GM19468 (cell line): ENCODE measurements around the gene HAUS8.

ENCODE experiments used
- ATAC-seq: cut with Tn5 transposase; IDR thresholded peaks from one replicate; pipeline ENCODE4 v1.9.1; 2021; ENCODE audit warnings: mild to moderate bottlenecking, moderate library complexity, moderate number of reproducible peaks; ENCODE audit not compliant: unreplicated experiment; ENCODE audit errors: extremely low read depth

The HAUS8 gene

DNA sequence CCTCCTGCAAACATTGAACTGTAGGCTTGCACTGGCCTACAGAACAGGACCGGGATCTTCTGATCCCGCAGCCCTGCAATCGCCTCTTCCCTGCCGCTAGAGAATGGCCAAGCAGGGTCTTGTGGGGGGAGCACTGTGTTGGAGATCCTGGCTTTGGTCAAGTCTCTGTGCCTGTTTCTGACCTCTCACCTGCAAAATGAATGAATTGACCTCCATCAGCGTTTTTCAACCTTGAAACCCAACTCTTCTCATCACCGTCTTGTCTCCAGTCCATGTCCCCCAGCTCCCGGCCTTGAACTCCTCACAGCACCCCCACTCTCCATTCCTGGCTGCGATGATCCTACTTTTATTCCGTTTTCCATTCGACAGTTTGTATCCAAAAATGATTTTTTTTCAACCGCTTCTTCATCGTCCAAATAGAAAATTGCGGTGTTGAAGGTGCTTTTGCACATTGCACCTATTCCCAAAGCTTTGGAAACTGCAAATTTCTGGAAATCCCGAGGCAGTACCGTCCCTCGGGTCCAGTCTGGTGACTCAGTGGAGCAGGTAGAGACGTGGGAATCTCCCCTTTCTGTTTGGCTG, 2.3 kb upstream of the HAUS8 start:
- no peak for ATAC-seq

- ATAC-seq = no peak
Measured at GRCh38 chr19:17076543-17076991, 1.3 kb upstream of the HAUS8 start.

GRCh38 chr19:17075864-17076542, 751 bp upstream of the HAUS8 start:
- ATAC-seq = no peak

GRCh38 chr19:17074634-17075034, 618 bp downstream of the HAUS8 start:
- no peak for ATAC-seq

GRCh38 chr19:17073869-17074633, 1.2 kb downstream of the HAUS8 start:
- ATAC-seq = no peak

GRCh38 chr19:17070912-17071311, 4.3 kb downstream of the HAUS8 start:
- no peak for ATAC-seq

- ATAC-seq = no peak
Measured at GRCh38 chr19:17070421-17070820, 4.8 kb downstream of the HAUS8 start.

DNA sequence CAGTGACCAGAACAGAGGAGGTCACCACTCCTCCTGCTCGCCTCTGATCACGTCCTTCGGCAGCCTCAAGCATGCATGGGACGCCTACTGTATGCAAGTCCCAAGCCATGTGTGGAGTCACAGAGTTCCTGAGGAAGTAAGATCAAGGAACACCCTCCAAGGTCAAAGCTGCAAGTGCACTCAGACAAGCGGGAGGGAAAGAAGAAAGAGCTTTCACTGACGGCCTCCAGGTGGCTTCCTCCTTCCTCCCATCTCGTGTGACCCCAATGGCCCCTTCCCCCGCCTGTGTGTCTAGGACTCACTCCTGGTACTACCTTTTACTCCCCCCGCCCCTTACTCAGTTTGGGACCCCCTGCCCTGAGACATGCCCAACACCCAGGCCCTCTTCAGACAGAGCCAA, 6.1 kb downstream of the HAUS8 start:
- no peak for ATAC-seq

DNA sequence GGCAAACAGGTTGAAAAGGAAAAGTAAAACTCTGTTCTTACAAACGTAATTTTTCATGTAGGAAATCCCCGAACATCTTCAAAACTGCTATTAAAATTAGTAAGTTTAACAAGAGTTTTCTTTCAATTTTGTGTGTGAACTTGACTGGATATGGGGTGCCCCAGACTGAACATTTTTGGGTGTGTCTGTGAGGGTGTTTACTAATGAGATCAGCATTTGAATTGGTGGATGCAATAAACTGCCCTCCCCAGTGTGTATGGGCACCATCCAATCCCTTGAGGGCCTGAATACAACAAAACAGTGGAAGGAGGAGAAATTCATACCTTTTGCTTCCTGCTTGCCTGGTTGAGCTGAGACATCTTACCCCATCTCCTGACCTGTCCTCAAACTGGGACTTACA, 11.8 kb downstream of the HAUS8 start:
- no peak for ATAC-seq

GRCh38 chr19:17061691-17062090, 13.6 kb downstream of the HAUS8 start:
- no peak for ATAC-seq

DNA sequence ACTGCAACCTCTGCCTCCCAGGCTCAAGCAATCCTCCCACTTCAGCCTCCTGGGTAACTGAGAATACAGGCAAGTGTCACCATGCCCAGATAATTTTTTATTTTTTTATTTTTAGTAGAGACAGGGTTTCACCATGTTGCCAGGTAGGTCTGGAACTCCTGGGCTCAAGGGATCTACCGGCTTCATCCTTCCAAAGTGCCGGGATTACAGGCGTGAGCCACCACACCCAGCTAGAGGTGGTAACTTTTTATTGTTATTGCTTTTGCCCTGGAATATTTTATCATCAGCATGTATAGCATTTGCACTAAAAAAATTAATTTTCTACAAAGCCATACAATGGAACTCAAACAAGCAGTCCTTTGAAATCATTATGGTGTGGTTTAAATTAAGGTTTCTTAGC, 14.0 kb downstream of the HAUS8 start:
- ATAC-seq = no peak

DNA sequence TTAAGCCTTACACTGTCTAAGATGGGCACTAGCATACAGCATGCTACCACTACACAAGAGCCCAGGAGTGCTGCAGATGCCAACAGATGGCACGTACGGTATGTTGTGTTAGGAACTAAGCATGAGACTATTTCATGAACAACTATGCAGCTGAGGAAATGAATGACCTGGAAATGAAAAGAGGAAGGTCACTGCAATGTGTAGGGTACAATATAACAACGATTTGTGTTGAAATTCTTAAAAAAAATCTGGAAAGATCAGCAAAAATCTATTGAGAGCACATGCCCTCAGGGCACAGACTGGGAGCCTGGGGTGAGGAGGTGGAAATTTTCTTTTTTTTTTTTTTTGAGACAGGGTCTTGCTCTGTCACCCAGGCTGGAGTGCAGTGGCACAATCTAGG, 14.4 kb downstream of the HAUS8 start:
- ATAC-seq = no peak

DNA sequence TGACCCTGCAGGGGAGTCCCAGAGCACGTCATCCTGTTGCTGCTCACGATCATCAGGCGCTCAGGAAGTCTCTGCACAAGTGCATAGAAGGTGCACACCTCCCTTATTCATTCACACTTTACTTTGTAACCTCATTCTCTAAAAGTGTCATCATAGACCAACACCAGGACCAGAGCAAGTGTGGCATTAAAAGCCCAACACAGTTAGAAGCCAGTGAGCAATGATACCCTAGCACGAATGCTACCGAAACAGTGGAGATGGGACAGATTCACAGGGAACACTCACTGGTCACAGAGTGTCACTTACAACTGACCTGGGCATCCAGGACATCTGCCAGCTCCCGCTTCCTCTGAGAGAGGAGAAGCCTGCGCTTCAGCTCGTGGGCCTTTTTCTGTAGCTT, 17.0 kb downstream of the HAUS8 start:
- ATAC-seq = no peak

DNA sequence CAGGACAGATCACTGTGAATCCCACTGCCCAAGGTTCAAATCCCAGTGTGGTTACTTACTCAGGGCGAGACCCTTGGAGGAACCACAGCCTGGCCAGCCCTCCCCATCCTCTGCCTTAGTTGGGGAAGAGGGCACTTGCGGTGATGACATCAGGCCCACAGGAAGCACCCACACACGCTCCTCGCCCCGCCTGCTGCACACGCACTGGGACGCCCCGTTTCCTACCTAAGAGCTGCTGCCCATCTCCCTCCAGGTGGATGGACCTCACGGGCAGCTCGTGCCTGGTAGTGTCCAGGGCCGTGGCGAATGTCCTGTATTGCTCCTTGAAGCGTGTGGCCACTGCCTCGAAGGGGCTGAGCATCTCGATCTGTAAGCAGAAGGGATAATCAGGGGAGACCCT, 19.6 kb downstream of the HAUS8 start:
- no peak for ATAC-seq

DNA sequence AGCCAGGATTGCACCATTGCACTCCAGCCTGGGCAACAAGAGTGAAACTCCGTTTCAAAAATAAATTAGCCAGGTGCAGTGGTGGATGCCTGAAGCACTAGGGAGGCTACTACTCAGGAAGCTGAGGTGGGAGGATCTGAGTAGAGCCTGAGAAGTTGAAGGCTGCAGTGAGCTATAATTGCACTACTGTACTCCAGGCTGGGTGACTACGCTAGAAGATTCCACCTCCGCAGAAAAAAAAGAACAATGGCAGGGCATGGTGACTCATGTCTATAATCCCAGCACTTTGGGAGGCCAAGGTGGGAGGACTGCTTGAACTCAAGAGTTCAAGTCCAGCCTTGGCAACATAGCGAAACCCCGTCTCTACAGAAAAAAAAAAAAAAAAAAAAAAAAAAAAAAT, 20.5 kb downstream of the HAUS8 start:
- no peak for ATAC-seq

- no peak for ATAC-seq
Measured at GRCh38 chr19:17052439-17052838, 22.8 kb downstream of the HAUS8 start.

DNA sequence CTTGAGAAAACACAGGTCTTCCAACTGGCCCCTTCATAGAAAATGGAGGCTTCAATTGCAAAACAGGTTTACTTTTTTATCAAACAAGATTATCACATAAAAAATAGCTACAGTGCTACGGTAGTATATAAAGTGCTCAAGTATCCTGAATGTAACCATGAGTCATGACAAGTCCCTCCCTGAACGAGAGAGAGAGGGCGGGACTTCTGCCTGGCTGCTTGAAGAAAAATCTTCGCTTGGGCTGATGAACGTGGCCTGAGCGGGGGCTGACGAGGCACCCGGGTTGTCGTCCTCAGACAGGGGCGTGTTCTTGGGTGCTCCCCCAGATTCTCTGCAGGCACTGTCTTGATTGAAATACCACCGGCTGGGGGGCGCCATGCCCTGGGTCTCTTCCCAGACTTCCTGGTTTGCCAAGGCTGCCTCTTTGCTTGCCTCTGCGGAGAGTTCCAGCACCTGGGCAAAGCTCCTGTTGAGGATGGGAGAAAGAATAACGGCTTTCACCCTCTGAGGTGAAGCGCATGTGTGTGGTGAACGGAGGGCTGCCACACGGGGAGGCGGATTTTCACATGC, 25.5 kb downstream of the HAUS8 start:
- ATAC-seq = no peak

- no peak for ATAC-seq
Measured at GRCh38 chr19:17048885-17049453, 26.3 kb downstream of the HAUS8 start.

GRCh38 chr19:17045907-17046502, 29.2 kb downstream of the HAUS8 start:
- no peak for ATAC-seq

DNA sequence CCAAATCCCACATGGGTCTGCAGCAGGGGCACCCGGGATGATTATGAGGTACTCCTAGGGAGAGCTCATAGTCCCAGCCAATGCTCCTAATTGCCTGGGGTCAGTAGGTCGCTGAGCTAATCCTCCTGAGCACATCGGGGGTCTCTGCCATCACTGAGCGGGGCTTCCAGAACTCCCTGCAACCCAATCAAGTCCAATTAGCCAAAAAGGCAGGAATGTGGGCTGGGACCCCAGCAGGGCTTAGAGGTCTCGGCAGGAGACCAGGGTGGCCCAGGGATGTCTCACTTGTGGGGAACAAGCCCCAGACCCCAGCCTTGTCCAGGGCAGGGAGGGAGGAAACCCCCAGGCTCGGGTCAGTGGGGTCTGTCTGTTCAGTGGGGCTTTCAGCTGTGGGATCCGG, 31.5 kb downstream of the HAUS8 start:
- no peak for ATAC-seq
